Measurements from ENCODE around the gene GALNTL6.

GRCh38 chr4:172149329-172149728, 336.1 kb downstream of the GALNTL6 start:
- TF ChIP-seq CTCF (IDR thresholded peaks at IDR 0.05) (no peak), EZH2 (IDR thresholded peaks at IDR 0.05; ENCODE audit: borderline replicate concordance, insufficient read depth, low read depth, low read length, poor library complexity, severe bottlenecking) (no peak)
